HepG2 (cell line): ENCODE measurements around the gene TIRAP. TPM values are rescaled to one million over a fixed set of nuclear protein-coding genes. Genes with fewer than 3 reads are reported as not detected.
A peak's percentile ranks its signal among the peaks of the same experiment; 100 is the strongest.

Experiments used
- CREB1 ChIP-seq, 2 experiments: fragments of 450-650 bp in 1 of 2; IDR thresholded peaks; 2 replicates each; pipeline ENCODE4 v1.6.1; 2016 to 2017; ENCODE audit warnings: control low read depth in 1 of 2, mild to moderate bottlenecking in 1 of 2, missing compliant biosample characterization in 1 of 2, missing genetic modification characterization in 1 of 2
- ELF4 ChIP-seq: sonication (generic); formaldehyde crosslinking; IDR thresholded peaks from 2 replicates; pipeline ENCODE4 v1.5.0; 2020; ENCODE audit warnings: missing genetic modification reagents, mild to moderate bottlenecking, moderate library complexity, borderline replicate concordance
- ESRRA ChIP-seq: sonication (generic); formaldehyde crosslinking; IDR thresholded peaks from 2 replicates; pipeline ENCODE4 v1.5.1; 2020; ENCODE audit warnings: mild to moderate bottlenecking, low read depth, missing genetic modification reagents
- GTF3A ChIP-seq: sonication (generic); formaldehyde crosslinking; conservative IDR thresholded peaks from 2 replicates; pipeline ENCODE4 v1.4.0; 2020; ENCODE audit warnings: mild to moderate bottlenecking, missing genetic modification reagents
- ISX ChIP-seq: sonication (generic); formaldehyde crosslinking; conservative IDR thresholded peaks from 2 replicates; pipeline ENCODE4 v1.5.0; 2020; ENCODE audit warnings: missing genetic modification reagents
- KLF15 ChIP-seq: sonication (generic); formaldehyde crosslinking; IDR thresholded peaks from 2 replicates; pipeline ENCODE4 v1.8.1; 2023; ENCODE audit warnings: borderline replicate concordance, mild to moderate bottlenecking, inconsistent platforms, missing genetic modification reagents, mixed read lengths
- MED13 ChIP-seq: sonication (generic); formaldehyde crosslinking; IDR thresholded peaks from 2 replicates; pipeline ENCODE4 v1.5.0; 2020; ENCODE audit warnings: missing genetic modification reagents
- MEIS1 ChIP-seq: sonication (generic); formaldehyde crosslinking; IDR thresholded peaks from 2 replicates; pipeline ENCODE4 v1.9.0; 2021; ENCODE audit warnings: mild to moderate bottlenecking, missing genetic modification reagents, moderate library complexity, borderline replicate concordance
- MLLT10 ChIP-seq: sonication (generic); formaldehyde crosslinking; IDR thresholded peaks from 2 replicates; pipeline ENCODE4 v1.4.0; 2020; ENCODE audit warnings: missing genetic modification reagents
- NR2C2 ChIP-seq: sonication (generic); formaldehyde crosslinking; IDR thresholded peaks from 2 replicates; pipeline ENCODE4 v1.4.0; 2020; ENCODE audit warnings: missing genetic modification reagents, mild to moderate bottlenecking, moderate library complexity, borderline replicate concordance
- NR2F1 ChIP-seq, 2 experiments: fragments of 450-650 bp in 1 of 2; formaldehyde crosslinking in 1 of 2; IDR thresholded peaks; 2 replicates each; pipeline versions ENCODE4 v1.5.0 to v1.6.1; 2016 to 2020; ENCODE audit warnings: mild to moderate bottlenecking in 1 of 2, missing compliant biosample characterization in 1 of 2, missing genetic modification reagents in 1 of 2, moderate library complexity in 1 of 2
- PHB2 ChIP-seq: fragments of 450-650 bp; IDR thresholded peaks from 2 replicates; pipeline ENCODE4 v1.6.1; 2018; ENCODE audit not compliant: partially characterized antibody
- PHF20 ChIP-seq: sonication (generic); formaldehyde crosslinking; IDR thresholded peaks from 2 replicates; pipeline ENCODE4 v1.5.0; 2020; ENCODE audit warnings: mild to moderate bottlenecking, missing genetic modification reagents
- POLR2G ChIP-seq: fragments of 200-400 bp; formaldehyde crosslinking; IDR thresholded peaks from 2 replicates; pipeline ENCODE4 v1.6.1; 2018; ENCODE audit warnings: mild to moderate bottlenecking, low read depth, low read length, moderate library complexity
- RBAK ChIP-seq: sonication (generic); formaldehyde crosslinking; IDR thresholded peaks from 2 replicates; pipeline ENCODE4 v1.5.1; 2020; ENCODE audit warnings: mild to moderate bottlenecking, missing genetic modification reagents
- SRSF9 ChIP-seq: fragments of 200-400 bp; formaldehyde crosslinking; IDR thresholded peaks from 2 replicates; pipeline ENCODE4 v1.6.1; 2018; ENCODE audit warnings: borderline replicate concordance, mild to moderate bottlenecking, low read depth, low read length; ENCODE audit not compliant: insufficient read depth, poor library complexity, severe bottlenecking
- ZFP41 ChIP-seq: sonication (generic); formaldehyde crosslinking; IDR thresholded peaks from 2 replicates; pipeline ENCODE4 v1.4.0; 2020; ENCODE audit warnings: mild to moderate bottlenecking, missing genetic modification reagents, borderline replicate concordance
- ZNF501 ChIP-seq: sonication (generic); formaldehyde crosslinking; IDR thresholded peaks from 2 replicates; pipeline ENCODE4 v1.5.1; 2020; ENCODE audit warnings: mild to moderate bottlenecking, moderate library complexity, missing genetic modification reagents
- ZNF644 ChIP-seq: IDR thresholded peaks from 2 replicates; pipeline ENCODE4 v1.6.1; 2016; ENCODE audit warnings: low read depth
- polyA plus RNA-seq, 8 experiments: library from polyadenylated mRNA; depleted of rRNA in 3 of 8; stranded (reverse) in 7 of 8; unstranded in 1 of 8; fragments of >200 nt; fragmentation: Illumina TruSeq in 4 of 8; extraction: Trizol in 4 of 8; gene quantifications; 2 replicates each; pipeline versions ENCODE4 v1.2.1 to v1.2.3, GENCODE V29; 2011 to 2016; ENCODE audit warnings: low read depth in 4 of 8, missing spikeins in 1 of 8, mixed read lengths in 1 of 8; ENCODE audit not compliant: insufficient read depth in 1 of 8
- total RNA-seq, 5 experiments: library from RNA; depleted of rRNA; stranded (reverse); fragments of >200 nt; fragmentation: Illumina TruSeq; extraction: Trizol; gene quantifications; 2 replicates each; pipeline ENCODE4 v1.2.3, GENCODE V29; 2016; ENCODE audit warnings: low read depth in 1 of 5
- TF ChIP-seq, protein P1 (sequence below), 2 experiments: sonication (generic) in 1 of 2; formaldehyde crosslinking in 1 of 2; IDR thresholded peaks; 2 replicates each; pipeline versions ENCODE4 v1.6.1 to v1.9.0; 2014 to 2022; ENCODE audit warnings: antibody characterized with exemption in 1 of 2, borderline replicate concordance in 1 of 2, inconsistent platforms in 1 of 2, low read depth in 1 of 2, missing genetic modification reagents in 1 of 2
- TF ChIP-seq, protein P2 (sequence below): sonication (generic); formaldehyde crosslinking; IDR thresholded peaks from 2 replicates; pipeline ENCODE4 v1.9.0; 2022; ENCODE audit warnings: missing genetic modification reagents, mild to moderate bottlenecking, borderline replicate concordance

TIRAP gene
- total and polyA plus RNA-seq, 2 of the 13 experiments (the other 11 are each of a cell fraction or from before 2014, with no cell fraction given), result 5.4 to 5.7 TPM

DNA sequence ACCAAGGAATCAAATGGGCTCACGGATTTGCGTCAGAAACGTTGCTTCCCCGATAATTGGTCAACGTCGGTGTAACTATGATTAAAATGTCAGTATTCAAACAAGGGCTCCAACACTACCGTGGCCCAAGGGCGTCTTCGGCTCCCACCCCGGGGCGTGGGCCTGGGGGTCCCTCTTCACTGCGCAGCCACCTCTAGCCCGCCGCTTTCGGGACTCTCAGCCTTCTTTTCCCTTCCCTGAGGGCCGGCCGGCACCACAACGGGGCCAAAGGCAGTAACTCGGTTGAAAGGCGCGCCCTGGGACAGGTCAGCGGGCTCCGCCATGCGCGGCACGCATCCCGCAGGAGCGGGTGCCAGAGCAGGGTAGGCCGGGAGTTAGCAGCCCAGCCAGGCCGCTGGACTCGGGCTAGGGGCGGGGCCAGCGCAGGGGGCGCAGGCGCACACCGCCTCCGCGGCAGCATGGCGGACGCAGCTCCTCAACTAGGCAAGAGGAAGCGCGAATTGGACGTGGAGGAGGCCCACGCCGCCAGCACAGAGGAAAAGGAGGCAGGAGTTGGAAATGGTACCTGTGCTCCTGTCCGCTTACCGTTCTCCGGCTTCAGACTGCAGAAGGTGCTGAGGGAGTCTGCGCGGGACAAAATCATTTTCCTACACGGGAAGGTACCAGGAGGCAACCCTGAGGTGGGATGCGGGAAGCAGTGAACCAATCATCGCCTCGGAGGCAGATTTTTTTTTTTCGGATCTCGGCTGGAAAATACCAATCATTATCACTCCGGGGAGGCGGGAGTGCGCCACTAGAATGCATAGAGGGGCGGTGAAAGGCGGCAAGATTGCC is 20.9 kb downstream of the TIRAP start, which contains the start of gene DCPS (continued):
- TF ChIP-seq ELF4 (CRISPR knock-in tag) (no peak), SRSF9 (no peak), GTF3A (CRISPR knock-in tag) (no peak), PHB2 (no peak), CREB1 (IDR thresholded peaks at IDR 0.05) (no peak), CREB1 (CRISPR knock-in tag; IDR thresholded peaks at IDR 0.05) (no peak), MEIS1 (CRISPR knock-in tag) (peak; percentile 79), MED13 (CRISPR knock-in tag) (peak; percentile 28; the same call in 1 of the 2 replicates), PHF20 (CRISPR knock-in tag) (peak; percentile 91), ZNF644 (CRISPR knock-in tag) (no peak), KLF15 (no peak), ISX (CRISPR knock-in tag) (peak; percentile 81; the same call in 1 of the 2 replicates), ZNF501 (CRISPR knock-in tag) (peak; percentile 95), NR2F1 (CRISPR knock-in tag; IDR thresholded peaks at IDR 0.05) (no peak), RBAK (CRISPR knock-in tag) (no peak), MLLT10 (CRISPR knock-in tag) (peak; percentile 69; the same call in 1 of the 2 replicates), NR2C2 (peak; percentile 69), ESRRA (peak; percentile 79; the same call in 1 of the 2 replicates), ZFP41 (CRISPR knock-in tag) (no peak; the same call in 1 of the 2 replicates), POLR2G (peak; percentile 99)
- TF ChIP-seq, protein P1, sequence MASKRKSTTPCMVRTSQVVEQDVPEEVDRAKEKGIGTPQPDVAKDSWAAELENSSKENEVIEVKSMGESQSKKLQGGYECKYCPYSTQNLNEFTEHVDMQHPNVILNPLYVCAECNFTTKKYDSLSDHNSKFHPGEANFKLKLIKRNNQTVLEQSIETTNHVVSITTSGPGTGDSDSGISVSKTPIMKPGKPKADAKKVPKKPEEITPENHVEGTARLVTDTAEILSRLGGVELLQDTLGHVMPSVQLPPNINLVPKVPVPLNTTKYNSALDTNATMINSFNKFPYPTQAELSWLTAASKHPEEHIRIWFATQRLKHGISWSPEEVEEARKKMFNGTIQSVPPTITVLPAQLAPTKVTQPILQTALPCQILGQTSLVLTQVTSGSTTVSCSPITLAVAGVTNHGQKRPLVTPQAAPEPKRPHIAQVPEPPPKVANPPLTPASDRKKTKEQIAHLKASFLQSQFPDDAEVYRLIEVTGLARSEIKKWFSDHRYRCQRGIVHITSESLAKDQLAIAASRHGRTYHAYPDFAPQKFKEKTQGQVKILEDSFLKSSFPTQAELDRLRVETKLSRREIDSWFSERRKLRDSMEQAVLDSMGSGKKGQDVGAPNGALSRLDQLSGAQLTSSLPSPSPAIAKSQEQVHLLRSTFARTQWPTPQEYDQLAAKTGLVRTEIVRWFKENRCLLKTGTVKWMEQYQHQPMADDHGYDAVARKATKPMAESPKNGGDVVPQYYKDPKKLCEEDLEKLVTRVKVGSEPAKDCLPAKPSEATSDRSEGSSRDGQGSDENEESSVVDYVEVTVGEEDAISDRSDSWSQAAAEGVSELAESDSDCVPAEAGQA (IDR thresholded peaks at IDR 0.05; ENCODE audit: low read depth), result no peak; the same call in 1 of the 2 replicates
- TF ChIP-seq, protein P1 (CRISPR knock-in tag; IDR thresholded peaks at IDR 0.05; ENCODE audit: borderline replicate concordance), result no peak; the same call in 1 of the 2 replicates
- TF ChIP-seq, protein P2, sequence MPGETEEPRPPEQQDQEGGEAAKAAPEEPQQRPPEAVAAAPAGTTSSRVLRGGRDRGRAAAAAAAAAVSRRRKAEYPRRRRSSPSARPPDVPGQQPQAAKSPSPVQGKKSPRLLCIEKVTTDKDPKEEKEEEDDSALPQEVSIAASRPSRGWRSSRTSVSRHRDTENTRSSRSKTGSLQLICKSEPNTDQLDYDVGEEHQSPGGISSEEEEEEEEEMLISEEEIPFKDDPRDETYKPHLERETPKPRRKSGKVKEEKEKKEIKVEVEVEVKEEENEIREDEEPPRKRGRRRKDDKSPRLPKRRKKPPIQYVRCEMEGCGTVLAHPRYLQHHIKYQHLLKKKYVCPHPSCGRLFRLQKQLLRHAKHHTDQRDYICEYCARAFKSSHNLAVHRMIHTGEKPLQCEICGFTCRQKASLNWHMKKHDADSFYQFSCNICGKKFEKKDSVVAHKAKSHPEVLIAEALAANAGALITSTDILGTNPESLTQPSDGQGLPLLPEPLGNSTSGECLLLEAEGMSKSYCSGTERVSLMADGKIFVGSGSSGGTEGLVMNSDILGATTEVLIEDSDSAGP (CRISPR knock-in tag), result peak; percentile 90
